Loucy (cell line): ENCODE data around the gene OGDH.

ENCODE experiments used
- H2AFZ ChIP-seq: fragments of 200-600 bp; sonication (generic); 2 replicates; pipeline ENCODE4 v1.6.0; 2016; ENCODE audit warnings: antibody characterized with exemption, mild to moderate bottlenecking, low read length, moderate library complexity
- H3F3A ChIP-seq: fragments of 200-600 bp; 2 replicates; pipeline ENCODE4 v1.6.0; 2016; ENCODE audit warnings: antibody characterized with exemption, low read depth, mild to moderate bottlenecking
- H3K27me3 ChIP-seq: fragments of 200-600 bp; sonication (generic); 2 replicates; pipeline ENCODE4 v1.6.1; 2014; ENCODE audit warnings: low read length, mild to moderate bottlenecking; ENCODE audit not compliant: insufficient read depth, poor library complexity, severe bottlenecking
- H3K36me3 ChIP-seq: fragments of 200-600 bp; sonication (generic); 2 replicates; pipeline ENCODE4 v1.6.1; 2016; ENCODE audit warnings: low read length; ENCODE audit not compliant: insufficient read depth
- H3K4me1 ChIP-seq: fragments of 200-600 bp; sonication (generic); 2 replicates; pipeline ENCODE4 v1.5.1; 2014; ENCODE audit warnings: low read length, mild to moderate bottlenecking; ENCODE audit not compliant: insufficient read depth, poor library complexity, severe bottlenecking
- H3K4me2 ChIP-seq: fragments of 200-600 bp; sonication (generic); 2 replicates; pipeline ENCODE4 v1.6.0; 2014; ENCODE audit warnings: antibody characterized with exemption, low read length, low read depth, mild to moderate bottlenecking; ENCODE audit not compliant: poor library complexity, severe bottlenecking
- H3K4me3 ChIP-seq: fragments of 200-600 bp; sonication (generic); 2 replicates; pipeline ENCODE4 v1.5.1; 2014; ENCODE audit warnings: low read length, mild to moderate bottlenecking, mixed read lengths; ENCODE audit not compliant: poor library complexity, severe bottlenecking
- H3K79me2 ChIP-seq: fragments of 200-600 bp; sonication (generic); 2 replicates; pipeline ENCODE4 v1.6.1; 2014; ENCODE audit warnings: low read length; ENCODE audit not compliant: insufficient read depth
- H3K9ac ChIP-seq: fragments of 200-600 bp; sonication (generic); 2 replicates; pipeline ENCODE4 v1.6.0; 2014; ENCODE audit warnings: mild to moderate bottlenecking, low read depth, low read length, moderate library complexity; ENCODE audit not compliant: poor library complexity, severe bottlenecking
- H3K9me2 ChIP-seq: fragments of 200-600 bp; sonication (generic); replicated peaks from 2 replicates; pipeline ENCODE4 v1.6.1; 2016; ENCODE audit warnings: low read depth, low read length, mixed read lengths
- H3K9me3 ChIP-seq: fragments of 200-600 bp; sonication (generic); 2 replicates; pipeline ENCODE4 v1.6.1; 2014; ENCODE audit warnings: mild to moderate bottlenecking, antibody characterized with exemption, low read length, low read depth; ENCODE audit not compliant: insufficient read depth
- H4K20me1 ChIP-seq: fragments of 200-600 bp; sonication (generic); 2 replicates; pipeline ENCODE4 v1.6.0; 2014; ENCODE audit warnings: antibody characterized with exemption, low read length, mild to moderate bottlenecking; ENCODE audit not compliant: insufficient read depth, poor library complexity, severe bottlenecking
- CTCF ChIP-seq: fragments of 200-600 bp; sonication (generic); conservative IDR thresholded peaks from 2 replicates; pipeline ENCODE4 v1.5.1; 2014; ENCODE audit warnings: mild to moderate bottlenecking, antibody characterized with exemption, low read length
- EZH2phosphoT487 ChIP-seq: fragments of 200-600 bp; IDR thresholded peaks from 2 replicates; pipeline ENCODE4 v1.6.1; 2018; ENCODE audit warnings: antibody characterized with exemption, mild to moderate bottlenecking, moderate library complexity, borderline replicate concordance

The OGDH gene

GRCh38 chr7:44569959-44570358, 36.5 kb upstream of the OGDH start:
- Histone ChIP-seq H3K4me3 (no peak overlapping the region), H3K4me2 (no peak overlapping the region), H4K20me1 (peaks cover 24% of the 10 kb centered on the region), H3K36me3 (peaks cover 56% of the 10 kb centered on the region; the same call in 1 of the 2 replicates), H3K9ac (no peak overlapping the region), H3K79me2 (peaks cover 44% of the 10 kb centered on the region), H3K9me3 (no peaks in the 10 kb centered on the region), H3K9me2 (no peaks in the 10 kb centered on the region), H3F3A (no peaks in the 10 kb centered on the region), H2AFZ (no peak overlapping the region), H3K27me3 (no peaks in the 10 kb centered on the region), H3K4me1 (peaks cover 19% of the 10 kb centered on the region)
- TF ChIP-seq EZH2phosphoT487: no peak
- TF ChIP-seq CTCF: no peak

- Histone ChIP-seq H3K4me2 (peak overlapping the region; percentile 91), H3K9me3 (no peaks in the 10 kb centered on the region), H3K9me2 (no peaks in the 10 kb centered on the region), H2AFZ (no peak overlapping the region), H3F3A (no peaks in the 10 kb centered on the region), H3K27me3 (no peaks in the 10 kb centered on the region), H3K36me3 (peaks cover 44% of the 10 kb centered on the region; the same call in 1 of the 2 replicates), H3K79me2 (peaks cover 47% of the 10 kb centered on the region), H3K4me3 (peak overlapping the region; percentile 93), H3K4me1 (peaks cover 19% of the 10 kb centered on the region), H3K9ac (peak overlapping the region; percentile 94), H4K20me1 (peaks cover 23% of the 10 kb centered on the region)
- no peak for TF ChIP-seq CTCF
- TF ChIP-seq EZH2phosphoT487: no peak
Observed at GRCh38 chr7:44572771-44573170, 33.7 kb upstream of the OGDH start.

GRCh38 chr7:44573464-44574286, 32.8 kb upstream of the OGDH start, which contains the start of gene DDX56:
Gene DDX56, minus strand, starts transcription at chr7:44573908. Its CDS starts 13 bp downstream, at chr7:44573895.
- TF ChIP-seq EZH2phosphoT487 (no peak), CTCF (no peak)
- peaks cover 19% of the 10 kb centered on the region for H3K4me1 ChIP-seq
- H3K9me2 ChIP-seq: no peaks in the 10 kb centered on the region
- no peaks in the 10 kb centered on the region for H3K9me3 ChIP-seq
- H3K9ac ChIP-seq: peak within 1 kb of the TSS; percentile 94
- H3K36me3 ChIP-seq: peaks cover 40% of the 10 kb centered on the region; the same call in 1 of the 2 replicates
- peaks cover 47% of the 10 kb centered on the region for H3K79me2 ChIP-seq
- H2AFZ ChIP-seq: peak within 1 kb of the TSS; percentile 72
- no peaks in the 10 kb centered on the region for H3K27me3 ChIP-seq
- H3K4me3 ChIP-seq: peak within 1 kb of the TSS; percentile 93
- H3K4me2 ChIP-seq: peak within 1 kb of the TSS; percentile 91
- no peaks in the 10 kb centered on the region for H3F3A ChIP-seq
- H4K20me1 ChIP-seq: peaks cover 22% of the 10 kb centered on the region
